Measurements from ENCODE around the gene PRRG1.

Gene PRRG1

DNA sequence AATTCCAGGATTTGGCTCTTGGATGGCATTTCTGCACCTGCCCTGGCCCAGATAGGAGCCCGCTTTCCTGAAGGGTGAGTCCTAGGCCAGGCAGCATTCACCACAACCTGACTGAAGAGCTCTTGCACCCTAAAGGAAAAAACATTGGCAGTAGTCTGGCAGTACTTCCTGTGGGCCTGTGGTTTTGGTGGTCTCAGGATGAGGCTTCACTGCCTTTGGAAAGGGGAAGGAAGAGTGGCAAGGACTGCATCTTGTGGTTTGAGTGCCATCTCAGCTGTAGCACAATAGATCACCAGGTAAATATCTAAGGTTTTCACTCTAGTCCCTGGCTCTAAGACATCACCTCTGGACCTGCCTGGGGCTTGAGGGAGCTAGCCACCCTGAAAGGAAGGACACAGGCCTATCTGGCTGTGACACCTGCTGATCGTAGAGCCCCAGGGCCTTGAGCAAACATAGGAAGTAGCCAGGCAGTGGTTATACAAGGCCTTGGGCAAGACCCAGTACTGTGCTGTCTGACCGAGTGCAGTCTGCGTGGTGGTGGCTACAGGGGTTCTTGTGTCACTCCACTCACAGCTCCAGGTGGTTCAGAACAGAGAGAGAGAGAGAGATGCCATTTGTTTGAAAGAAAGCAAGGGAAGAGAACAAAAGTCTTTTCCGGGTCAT, 28.5 kb upstream of the PRRG1 start:
- Histone ChIP-seq H3K56ac (ENCODE audit: low read length) (no peak overlapping the region), H3K79me1 (ENCODE audit: low read length) (no peaks in the 10 kb centered on the region), H3K27me3 (ENCODE audit: insufficient read depth, low read length, poor library complexity) (no peaks in the 10 kb centered on the region), H3K4me1 (ENCODE audit: control insufficient read depth, low read depth, low read length) (no peaks in the 10 kb centered on the region), H3K4me2 (ENCODE audit: low read length) (no peak overlapping the region), H2BK15ac (replicated peaks; ENCODE audit: low read depth) (no peak overlapping the region), H3K18ac (ENCODE audit: low read length) (no peak overlapping the region), H3K4ac (ENCODE audit: low read depth, low read length) (no peak overlapping the region), H3K4me3 (ENCODE audit: low read length) (no peak overlapping the region), H3K79me2 (ENCODE audit: control insufficient read depth, insufficient read depth, low read length) (no peaks in the 10 kb centered on the region), H3K36me3 (ENCODE audit: control insufficient read depth, insufficient read depth, low read length) (no peaks in the 10 kb centered on the region), H3K9ac (ENCODE audit: low read length) (no peak overlapping the region), H3K23ac (ENCODE audit: low read length) (no peak overlapping the region), H3K27ac (ENCODE audit: low read depth, low read length) (no peak overlapping the region), H2BK120ac (ENCODE audit: low read depth, low read length) (no peak overlapping the region), H2BK5ac (ENCODE audit: low read length) (no peak overlapping the region), H4K8ac (ENCODE audit: low read depth, low read length) (no peak overlapping the region), H4K5ac (ENCODE audit: low read length) (no peak overlapping the region), H2AK5ac (ENCODE audit: low read length) (no peak overlapping the region)
- no CpG with 5 or more reads among the region's 5 CpGs for WGBS (ENCODE audit: extremely low coverage, insufficient coverage, low lambda C conversion rate)
- no peak for DNase-seq

GRCh38 chrX:37330642-37331041, 18.5 kb upstream of the PRRG1 start:
- Histone ChIP-seq H2AK5ac (ENCODE audit: low read length) (no peak overlapping the region), H3K27ac (ENCODE audit: low read depth, low read length) (no peak overlapping the region), H3K9ac (ENCODE audit: low read length) (no peak overlapping the region), H3K4ac (ENCODE audit: low read depth, low read length) (no peak overlapping the region), H3K4me1 (ENCODE audit: control insufficient read depth, low read depth, low read length) (no peaks in the 10 kb centered on the region), H3K79me2 (ENCODE audit: control insufficient read depth, insufficient read depth, low read length) (no peaks in the 10 kb centered on the region), H3K36me3 (ENCODE audit: control insufficient read depth, insufficient read depth, low read length) (no peaks in the 10 kb centered on the region), H2BK120ac (ENCODE audit: low read depth, low read length) (no peak overlapping the region), H3K4me2 (ENCODE audit: low read length) (no peak overlapping the region), H3K23ac (ENCODE audit: low read length) (no peak overlapping the region), H3K56ac (ENCODE audit: low read length) (no peak overlapping the region), H2BK15ac (replicated peaks; ENCODE audit: low read depth) (no peak overlapping the region), H3K79me1 (ENCODE audit: low read length) (no peaks in the 10 kb centered on the region), H2BK5ac (ENCODE audit: low read length) (no peak overlapping the region), H4K5ac (ENCODE audit: low read length) (no peak overlapping the region), H3K18ac (ENCODE audit: low read length) (no peak overlapping the region), H4K8ac (ENCODE audit: low read depth, low read length) (no peak overlapping the region), H3K4me3 (ENCODE audit: low read length) (no peak overlapping the region), H3K27me3 (ENCODE audit: insufficient read depth, low read length, poor library complexity) (no peaks in the 10 kb centered on the region)
- WGBS (ENCODE audit: extremely low coverage, insufficient coverage, low lambda C conversion rate) = no CpG with 5 or more reads among the region's 1 CpG
- no peak for DNase-seq

DNA sequence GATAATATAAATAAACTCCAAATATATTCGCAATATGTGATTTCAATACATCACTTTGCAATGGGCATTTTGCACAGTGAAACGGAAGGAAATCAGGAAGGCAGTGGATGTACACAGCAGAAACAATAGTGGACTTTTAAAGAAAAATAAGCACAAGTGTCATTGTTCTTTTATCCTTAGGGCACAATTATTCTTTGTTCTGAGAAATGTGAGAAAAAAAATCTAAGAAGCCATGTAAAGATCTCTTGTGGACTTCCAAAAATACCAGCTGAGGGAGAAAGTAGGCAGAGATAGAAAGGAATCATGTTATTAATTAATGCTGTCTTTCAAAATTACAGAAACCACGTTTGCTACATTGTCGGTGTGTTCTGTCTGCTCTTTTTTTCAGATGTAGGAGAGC, 17.6 kb upstream of the PRRG1 start:
- no peak overlapping the region for H3K4me3 ChIP-seq (ENCODE audit: low read length)

DNA sequence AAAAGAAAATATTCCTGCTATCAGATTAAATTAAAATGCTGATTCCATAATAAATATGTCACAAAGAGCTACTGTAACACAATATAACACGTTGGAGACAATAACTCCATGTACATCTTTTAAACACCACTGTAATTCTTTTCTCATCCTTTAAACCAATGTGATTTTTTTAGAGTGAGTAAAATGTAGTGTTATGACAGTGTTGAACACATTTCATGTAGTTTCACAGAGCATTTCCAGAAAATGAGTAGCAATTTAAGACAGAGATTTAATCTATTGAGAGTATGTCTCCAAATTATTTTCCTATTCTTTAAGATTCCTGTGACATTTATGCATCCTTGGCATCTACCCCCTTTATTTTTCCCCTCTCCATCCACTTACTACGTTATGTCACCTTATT, 17.1 kb upstream of the PRRG1 start:
- H2BK15ac ChIP-seq (replicated peaks; ENCODE audit: low read depth) = no peak overlapping the region
- no peak overlapping the region for H2BK5ac ChIP-seq (ENCODE audit: low read length)
- no peak overlapping the region for H4K5ac ChIP-seq (ENCODE audit: low read length)
- no peaks in the 10 kb centered on the region for H3K27me3 ChIP-seq (ENCODE audit: insufficient read depth, low read length, poor library complexity)
- H3K4me1 ChIP-seq (ENCODE audit: control insufficient read depth, low read depth, low read length) = no peaks in the 10 kb centered on the region
- no peak overlapping the region for H2AK5ac ChIP-seq (ENCODE audit: low read length)
- WGBS (ENCODE audit: extremely low coverage, insufficient coverage, low lambda C conversion rate) = no CpG with 5 or more reads among the region's 2 CpGs
- no peak for DNase-seq
- H3K56ac ChIP-seq (ENCODE audit: low read length) = no peak overlapping the region
- no peak overlapping the region for H3K4me2 ChIP-seq (ENCODE audit: low read length)
- H3K36me3 ChIP-seq (ENCODE audit: control insufficient read depth, insufficient read depth, low read length) = no peaks in the 10 kb centered on the region
- H3K23ac ChIP-seq (ENCODE audit: low read length) = no peak overlapping the region
- H3K18ac ChIP-seq (ENCODE audit: low read length) = no peak overlapping the region
- H3K9ac ChIP-seq (ENCODE audit: low read length) = no peak overlapping the region
- no peak overlapping the region for H4K8ac ChIP-seq (ENCODE audit: low read depth, low read length)
- no peak overlapping the region for H2BK120ac ChIP-seq (ENCODE audit: low read depth, low read length)
- no peaks in the 10 kb centered on the region for H3K79me2 ChIP-seq (ENCODE audit: control insufficient read depth, insufficient read depth, low read length)
- no peak overlapping the region for H3K4me3 ChIP-seq (ENCODE audit: low read length)
- H3K27ac ChIP-seq (ENCODE audit: low read depth, low read length) = no peak overlapping the region
- H3K4ac ChIP-seq (ENCODE audit: low read depth, low read length) = no peak overlapping the region
- H3K79me1 ChIP-seq (ENCODE audit: low read length) = no peaks in the 10 kb centered on the region

More for the DNA sequence above, 17.6 kb upstream of the PRRG1 start:
- Histone ChIP-seq H4K8ac (ENCODE audit: low read depth, low read length) (no peak overlapping the region), H3K79me2 (ENCODE audit: control insufficient read depth, insufficient read depth, low read length) (no peaks in the 10 kb centered on the region), H3K79me1 (ENCODE audit: low read length) (no peaks in the 10 kb centered on the region), H2BK120ac (ENCODE audit: low read depth, low read length) (no peak overlapping the region), H4K5ac (ENCODE audit: low read length) (no peak overlapping the region), H3K18ac (ENCODE audit: low read length) (no peak overlapping the region), H3K23ac (ENCODE audit: low read length) (no peak overlapping the region), H3K4me2 (ENCODE audit: low read length) (no peak overlapping the region), H2BK5ac (ENCODE audit: low read length) (no peak overlapping the region), H3K9ac (ENCODE audit: low read length) (no peak overlapping the region), H3K56ac (ENCODE audit: low read length) (no peak overlapping the region), H3K27me3 (ENCODE audit: insufficient read depth, low read length, poor library complexity) (no peaks in the 10 kb centered on the region), H3K4me1 (ENCODE audit: control insufficient read depth, low read depth, low read length) (no peaks in the 10 kb centered on the region), H3K36me3 (ENCODE audit: control insufficient read depth, insufficient read depth, low read length) (no peaks in the 10 kb centered on the region), H3K4ac (ENCODE audit: low read depth, low read length) (no peak overlapping the region), H3K27ac (ENCODE audit: low read depth, low read length) (no peak overlapping the region), H2AK5ac (ENCODE audit: low read length) (no peak overlapping the region), H2BK15ac (replicated peaks; ENCODE audit: low read depth) (no peak overlapping the region)
- no CpG with 5 or more reads among the region's 4 CpGs for WGBS (ENCODE audit: extremely low coverage, insufficient coverage, low lambda C conversion rate)
- no peak for DNase-seq

GRCh38 chrX:37332987-37333658, 16.0 kb upstream of the PRRG1 start:
- Histone ChIP-seq H3K56ac (ENCODE audit: low read length) (no peak overlapping the region), H3K4ac (ENCODE audit: low read depth, low read length) (no peak overlapping the region), H3K79me1 (ENCODE audit: low read length) (no peaks in the 10 kb centered on the region), H3K4me1 (ENCODE audit: control insufficient read depth, low read depth, low read length) (no peaks in the 10 kb centered on the region), H2AK5ac (ENCODE audit: low read length) (no peak overlapping the region), H4K8ac (ENCODE audit: low read depth, low read length) (no peak overlapping the region), H2BK5ac (ENCODE audit: low read length) (no peak overlapping the region), H3K79me2 (ENCODE audit: control insufficient read depth, insufficient read depth, low read length) (no peaks in the 10 kb centered on the region), H2BK15ac (replicated peaks; ENCODE audit: low read depth) (no peak overlapping the region), H3K4me2 (ENCODE audit: low read length) (no peak overlapping the region), H3K27ac (ENCODE audit: low read depth, low read length) (no peak overlapping the region), H2BK120ac (ENCODE audit: low read depth, low read length) (no peak overlapping the region), H3K9ac (ENCODE audit: low read length) (no peak overlapping the region), H4K5ac (ENCODE audit: low read length) (no peak overlapping the region), H3K23ac (ENCODE audit: low read length) (no peak overlapping the region), H3K27me3 (ENCODE audit: insufficient read depth, low read length, poor library complexity) (no peaks in the 10 kb centered on the region), H3K36me3 (ENCODE audit: control insufficient read depth, insufficient read depth, low read length) (no peaks in the 10 kb centered on the region), H3K4me3 (ENCODE audit: low read length) (no peak overlapping the region), H3K18ac (ENCODE audit: low read length) (no peak overlapping the region)
- no CpG with 5 or more reads among the region's 8 CpGs for WGBS (ENCODE audit: extremely low coverage, insufficient coverage, low lambda C conversion rate)
- DNase-seq = no peak

- Histone ChIP-seq H3K18ac (ENCODE audit: low read length) (no peak overlapping the region), H2BK120ac (ENCODE audit: low read depth, low read length) (no peak overlapping the region), H3K27me3 (ENCODE audit: insufficient read depth, low read length, poor library complexity) (no peaks in the 10 kb centered on the region), H2AK5ac (ENCODE audit: low read length) (no peak overlapping the region), H3K56ac (ENCODE audit: low read length) (no peak overlapping the region), H3K27ac (ENCODE audit: low read depth, low read length) (no peak overlapping the region), H3K4ac (ENCODE audit: low read depth, low read length) (no peak overlapping the region), H4K8ac (ENCODE audit: low read depth, low read length) (no peak overlapping the region), H3K36me3 (ENCODE audit: control insufficient read depth, insufficient read depth, low read length) (no peaks in the 10 kb centered on the region), H3K79me1 (ENCODE audit: low read length) (no peaks in the 10 kb centered on the region), H4K5ac (ENCODE audit: low read length) (no peak overlapping the region), H3K4me2 (ENCODE audit: low read length) (no peak overlapping the region), H3K4me1 (ENCODE audit: control insufficient read depth, low read depth, low read length) (no peaks in the 10 kb centered on the region), H3K23ac (ENCODE audit: low read length) (no peak overlapping the region), H3K4me3 (ENCODE audit: low read length) (no peak overlapping the region), H2BK5ac (ENCODE audit: low read length) (no peak overlapping the region), H3K79me2 (ENCODE audit: control insufficient read depth, insufficient read depth, low read length) (no peaks in the 10 kb centered on the region), H3K9ac (ENCODE audit: low read length) (no peak overlapping the region), H2BK15ac (replicated peaks; ENCODE audit: low read depth) (no peak overlapping the region)
- WGBS (ENCODE audit: extremely low coverage, insufficient coverage, low lambda C conversion rate) = no CpG with 5 or more reads among the region's 1 CpG
- peak; percentile 59 for DNase-seq
Measured at GRCh38 chrX:37347420-37347819, 1.7 kb upstream of the PRRG1 start.
